GM19438 (cell line): ENCODE measurements around the gene ASPSCR1.
"Not testable (repeated sequence)": the region's sequence is repeated elsewhere in the genome, so short reads cannot be mapped to it uniquely, and the experiment has no call there.

Source experiments
- ATAC-seq: cut with Tn5 transposase; IDR thresholded peaks from one replicate; pipeline ENCODE4 v1.9.1; 2021; ENCODE audit warnings: low read depth; ENCODE audit not compliant: unreplicated experiment

ASPSCR1 gene

GRCh38 chr17:81980122-81980521 lies 2.7 kb downstream of the ASPSCR1 start:
- no peak for ATAC-seq

- no peak for ATAC-seq
These were observed 3.4 kb downstream of the ASPSCR1 start for GRCh38 chr17:81980707-81981343.

GRCh38 chr17:81981511-81981910 lies 4.1 kb downstream of the ASPSCR1 start:
- ATAC-seq = not testable (repeated sequence)

GRCh38 chr17:81983011-81983638 lies 5.7 kb downstream of the ASPSCR1 start:
- ATAC-seq = no peak

GRCh38 chr17:81983639-81984373 lies 6.4 kb downstream of the ASPSCR1 start:
- ATAC-seq = no peak

GRCh38 chr17:81984773-81985410 lies 7.5 kb downstream of the ASPSCR1 start:
- no peak for ATAC-seq

GRCh38 chr17:81986606-81987005 lies 9.2 kb downstream of the ASPSCR1 start:
- no peak for ATAC-seq

- no peak for ATAC-seq
These were observed 9.8 kb downstream of the ASPSCR1 start for GRCh38 chr17:81987161-81987770.

- no peak for ATAC-seq
These were observed 13.6 kb downstream of the ASPSCR1 start for GRCh38 chr17:81990836-81991683.

GRCh38 chr17:81991684-81992305 lies 14.4 kb downstream of the ASPSCR1 start:
- no peak for ATAC-seq

GRCh38 chr17:81992306-81993102 lies 15.1 kb downstream of the ASPSCR1 start:
- no peak for ATAC-seq

- ATAC-seq = no peak
These were observed 16.5 kb downstream of the ASPSCR1 start for GRCh38 chr17:81993729-81994592.

- ATAC-seq = no peak
These were observed 17.4 kb downstream of the ASPSCR1 start for GRCh38 chr17:81994593-81995462.

- ATAC-seq = no peak
These were observed 18.2 kb downstream of the ASPSCR1 start for GRCh38 chr17:81995463-81996231.

- ATAC-seq = no peak
These were observed 18.9 kb downstream of the ASPSCR1 start for GRCh38 chr17:81996232-81996756.
